ENCODE measurements around the gene LRRC23.

The LRRC23 gene

GRCh38 chr12:6928022-6928702 is 23.5 kb downstream of the LRRC23 start:
- no peak for DNase-seq

GRCh38 chr12:6928703-6929407 is 24.2 kb downstream of the LRRC23 start:
- DNase-seq = no peak

DNA sequence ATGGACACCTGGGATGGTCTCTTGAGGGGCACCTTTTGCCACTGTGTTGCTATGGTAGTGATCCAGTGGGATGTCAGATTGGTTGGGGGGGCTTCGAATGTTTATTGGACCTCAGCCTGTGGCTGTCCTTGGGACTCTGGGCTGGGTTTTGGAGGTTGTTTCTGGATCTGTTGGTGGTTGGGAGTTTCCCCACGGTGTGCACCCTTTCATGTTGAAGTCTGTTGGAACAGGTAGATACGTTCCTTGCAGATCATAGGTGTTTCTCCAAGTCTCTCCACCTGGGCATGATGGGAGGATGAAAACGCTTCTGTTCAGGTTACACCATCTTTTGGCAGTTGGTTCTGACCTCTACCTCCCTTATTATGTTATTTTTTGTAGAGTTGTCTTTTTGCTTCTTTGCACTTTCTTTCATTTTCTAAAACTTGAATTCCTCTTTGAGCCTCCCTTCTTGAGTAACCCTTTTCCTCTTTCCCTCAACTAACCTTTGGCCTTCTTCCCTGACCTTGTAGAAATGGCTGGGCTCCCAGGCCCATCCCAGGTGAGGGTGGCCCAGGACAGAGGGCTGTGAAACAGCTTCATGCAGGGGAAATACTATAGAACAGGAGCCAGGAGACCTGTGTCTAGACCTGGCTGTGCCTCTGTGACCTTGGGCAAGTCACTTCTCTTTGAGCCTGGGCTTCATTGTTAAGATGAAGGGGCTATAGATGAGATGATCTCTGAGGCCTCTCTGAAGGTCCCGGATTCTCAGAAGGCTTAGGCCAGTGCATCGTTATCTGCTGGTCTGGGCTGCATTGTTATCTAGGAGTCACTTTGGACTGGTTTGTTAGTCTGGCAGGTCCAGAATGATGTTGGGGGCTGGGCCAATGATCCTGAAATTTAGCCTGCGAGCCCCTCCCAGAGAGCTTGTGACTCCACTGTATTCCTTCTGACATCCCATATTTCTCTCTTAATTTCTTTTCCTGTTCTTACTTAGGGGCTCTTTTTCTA is 25.1 kb downstream of the LRRC23 start:
- no peak for DNase-seq

DNA sequence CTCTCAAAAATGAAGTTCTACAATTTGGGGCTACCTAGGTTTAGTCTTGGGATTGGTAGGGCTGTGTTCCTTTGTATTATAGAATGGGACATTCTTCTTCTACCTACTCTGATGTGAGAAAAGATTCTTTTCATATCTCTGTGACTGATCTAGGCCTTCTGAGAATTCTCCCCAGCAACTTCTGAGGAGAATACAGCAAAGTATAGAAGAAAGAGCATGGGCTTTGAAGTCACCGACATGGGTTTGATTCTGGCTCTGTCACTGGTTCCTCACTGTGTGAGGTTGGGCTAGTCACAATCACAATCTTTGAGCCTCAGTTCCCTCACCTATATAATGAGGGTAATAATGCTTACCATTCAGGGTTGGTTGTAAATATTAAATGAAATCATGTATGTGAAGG is 28.1 kb downstream of the LRRC23 start:
- no peak for DNase-seq

- no peak for DNase-seq
Observed at GRCh38 chr12:6934110-6934509, 29.5 kb downstream of the LRRC23 start.

DNA sequence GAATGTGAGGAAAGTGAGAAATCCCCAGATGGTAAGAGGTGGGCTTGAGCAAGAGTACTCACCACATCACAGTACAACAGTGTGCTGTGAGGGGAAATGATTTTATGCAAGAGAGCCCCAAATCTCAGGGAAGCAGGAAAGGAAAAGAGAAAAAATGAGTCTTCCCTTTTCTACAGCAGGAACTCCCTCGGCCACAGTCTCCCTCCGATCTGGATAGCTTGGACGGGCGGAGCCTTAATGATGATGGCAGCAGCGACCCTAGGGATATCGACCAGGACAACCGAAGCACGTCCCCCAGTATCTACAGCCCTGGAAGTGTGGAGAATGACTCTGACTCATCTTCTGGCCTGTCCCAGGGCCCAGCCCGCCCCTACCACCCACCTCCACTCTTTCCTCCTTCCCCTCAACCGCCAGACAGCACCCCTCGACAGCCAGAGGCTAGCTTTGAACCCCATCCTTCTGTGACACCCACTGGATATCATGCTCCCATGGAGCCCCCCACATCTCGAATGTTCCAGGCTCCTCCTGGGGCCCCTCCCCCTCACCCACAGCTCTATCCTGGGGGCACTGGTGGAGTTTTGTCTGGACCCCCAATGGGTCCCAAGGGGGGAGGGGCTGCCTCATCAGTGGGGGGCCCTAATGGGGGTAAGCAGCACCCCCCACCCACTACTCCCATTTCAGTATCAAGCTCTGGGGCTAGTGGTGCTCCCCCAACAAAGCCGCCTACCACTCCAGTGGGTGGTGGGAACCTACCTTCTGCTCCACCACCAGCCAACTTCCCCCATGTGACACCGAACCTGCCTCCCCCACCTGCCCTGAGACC is 31.0 kb downstream of the LRRC23 start:
- no peak for DNase-seq

DNA sequence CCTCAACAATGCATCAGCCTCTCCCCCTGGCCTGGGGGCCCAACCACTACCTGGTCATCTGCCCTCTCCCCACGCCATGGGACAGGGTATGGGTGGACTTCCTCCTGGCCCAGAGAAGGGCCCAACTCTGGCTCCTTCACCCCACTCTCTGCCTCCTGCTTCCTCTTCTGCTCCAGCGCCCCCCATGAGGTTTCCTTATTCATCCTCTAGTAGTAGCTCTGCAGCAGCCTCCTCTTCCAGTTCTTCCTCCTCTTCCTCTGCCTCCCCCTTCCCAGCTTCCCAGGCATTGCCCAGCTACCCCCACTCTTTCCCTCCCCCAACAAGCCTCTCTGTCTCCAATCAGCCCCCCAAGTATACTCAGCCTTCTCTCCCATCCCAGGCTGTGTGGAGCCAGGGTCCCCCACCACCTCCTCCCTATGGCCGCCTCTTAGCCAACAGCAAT is 31.6 kb downstream of the LRRC23 start:
- no peak for DNase-seq

GRCh38 chr12:6936636-6937480 is 32.2 kb downstream of the LRRC23 start:
- no peak for DNase-seq

DNA sequence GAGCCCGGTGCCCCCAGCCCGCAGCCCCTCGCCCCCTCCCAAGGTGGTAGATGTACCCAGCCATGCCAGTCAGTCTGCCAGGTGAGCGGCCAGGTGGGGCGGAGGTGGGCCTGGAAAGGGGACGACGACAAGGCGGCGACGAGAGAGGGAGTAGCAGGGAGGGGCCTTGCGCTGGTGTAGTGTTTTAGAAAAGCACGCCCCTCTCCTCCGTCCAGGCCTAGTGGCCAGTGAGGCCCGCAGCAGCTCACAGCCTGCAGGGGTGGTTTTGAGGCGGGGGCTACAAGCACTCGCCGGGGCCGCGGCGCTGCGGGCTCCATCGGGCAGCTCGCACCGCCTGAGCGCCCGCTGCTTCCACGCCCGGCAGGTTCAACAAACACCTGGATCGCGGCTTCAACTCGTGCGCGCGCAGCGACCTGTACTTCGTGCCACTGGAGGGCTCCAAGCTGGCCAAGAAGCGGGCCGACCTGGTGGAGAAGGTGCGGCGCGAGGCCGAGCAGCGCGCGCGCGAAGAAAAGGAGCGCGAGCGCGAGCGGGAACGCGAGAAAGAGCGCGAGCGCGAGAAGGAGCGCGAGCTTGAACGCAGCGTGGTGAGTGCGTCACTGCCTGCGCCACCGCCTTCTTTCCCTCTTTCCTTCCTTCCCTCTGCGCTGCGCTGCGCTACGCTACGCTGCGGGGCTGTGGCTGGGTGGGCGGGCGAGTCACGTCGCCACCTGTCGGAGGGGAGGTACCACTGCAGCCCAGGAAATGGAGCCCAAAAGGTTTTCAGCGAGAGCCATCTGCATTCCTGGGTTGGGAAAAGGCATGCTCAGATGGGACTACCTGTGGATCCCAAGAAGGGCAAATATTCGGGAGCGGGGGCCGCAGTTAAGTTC is 33.1 kb downstream of the LRRC23 start:
- DNase-seq = peak; percentile 89 to 91

DNA sequence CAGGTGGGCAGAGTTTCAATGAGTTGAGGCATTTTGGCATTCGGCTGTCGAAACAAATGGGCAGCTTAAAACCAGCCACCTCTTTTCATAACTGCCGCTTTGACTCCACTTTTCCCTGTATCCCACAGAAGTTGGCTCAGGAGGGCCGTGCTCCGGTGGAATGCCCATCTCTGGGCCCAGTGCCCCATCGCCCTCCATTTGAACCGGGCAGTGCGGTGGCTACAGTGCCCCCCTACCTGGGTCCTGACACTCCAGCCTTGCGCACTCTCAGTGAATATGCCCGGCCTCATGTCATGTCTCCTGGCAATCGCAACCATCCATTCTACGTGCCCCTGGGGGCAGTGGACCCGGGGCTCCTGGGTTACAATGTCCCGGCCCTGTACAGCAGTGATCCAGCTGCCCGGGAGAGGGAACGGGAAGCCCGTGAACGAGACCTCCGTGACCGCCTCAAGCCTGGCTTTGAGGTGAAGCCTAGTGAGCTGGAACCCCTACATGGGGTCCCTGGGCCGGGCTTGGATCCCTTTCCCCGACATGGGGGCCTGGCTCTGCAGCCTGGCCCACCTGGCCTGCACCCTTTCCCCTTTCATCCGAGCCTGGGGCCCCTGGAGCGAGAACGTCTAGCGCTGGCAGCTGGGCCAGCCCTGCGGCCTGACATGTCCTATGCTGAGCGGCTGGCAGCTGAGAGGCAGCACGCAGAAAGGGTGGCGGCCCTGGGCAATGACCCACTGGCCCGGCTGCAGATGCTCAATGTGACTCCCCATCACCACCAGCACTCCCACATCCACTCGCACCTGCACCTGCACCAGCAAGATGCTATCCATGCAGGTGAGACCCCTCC is 34.0 kb downstream of the LRRC23 start:
- no peak for DNase-seq

- DNase-seq = no peak
Observed at GRCh38 chr12:6939191-6939540, 34.5 kb downstream of the LRRC23 start.

DNA sequence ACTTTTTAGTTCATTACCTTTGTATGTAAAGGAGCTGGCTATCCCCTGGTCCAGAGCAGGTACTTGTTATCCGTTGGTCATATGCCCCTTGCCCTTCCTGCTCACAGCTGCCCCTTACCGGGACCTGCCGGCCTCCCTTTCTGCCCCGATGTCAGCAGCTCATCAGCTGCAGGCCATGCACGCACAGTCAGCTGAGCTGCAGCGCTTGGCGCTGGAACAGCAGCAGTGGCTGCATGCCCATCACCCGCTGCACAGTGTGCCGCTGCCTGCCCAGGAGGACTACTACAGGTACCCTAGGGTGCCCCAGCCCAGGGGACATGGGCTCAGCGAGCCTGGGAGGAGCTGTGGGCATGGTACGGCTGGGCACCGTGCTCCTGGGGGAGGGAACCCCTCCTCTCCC is 36.6 kb downstream of the LRRC23 start:
- DNase-seq = no peak

GRCh38 chr12:6941782-6942181 is 37.2 kb downstream of the LRRC23 start:
- no peak for DNase-seq

GRCh38 chr12:6942331-6942665 is 37.7 kb downstream of the LRRC23 start:
- no peak for DNase-seq

GRCh38 chr12:6943389-6943721 is 38.7 kb downstream of the LRRC23 start:
- DNase-seq = peak; percentile 83 to 89

GRCh38 chr12:6943722-6944380 is 39.2 kb downstream of the LRRC23 start, which contains the start of the genes C12orf57 and RNU7-1:
C12orf57 (plus strand) TSS chr12:6944022; CDS start chr12:6944122, 100 bp downstream.
RNU7-1 (plus strand) TSS chr12:6943816.
- peak; percentile 80 to 89 for DNase-seq

DNA sequence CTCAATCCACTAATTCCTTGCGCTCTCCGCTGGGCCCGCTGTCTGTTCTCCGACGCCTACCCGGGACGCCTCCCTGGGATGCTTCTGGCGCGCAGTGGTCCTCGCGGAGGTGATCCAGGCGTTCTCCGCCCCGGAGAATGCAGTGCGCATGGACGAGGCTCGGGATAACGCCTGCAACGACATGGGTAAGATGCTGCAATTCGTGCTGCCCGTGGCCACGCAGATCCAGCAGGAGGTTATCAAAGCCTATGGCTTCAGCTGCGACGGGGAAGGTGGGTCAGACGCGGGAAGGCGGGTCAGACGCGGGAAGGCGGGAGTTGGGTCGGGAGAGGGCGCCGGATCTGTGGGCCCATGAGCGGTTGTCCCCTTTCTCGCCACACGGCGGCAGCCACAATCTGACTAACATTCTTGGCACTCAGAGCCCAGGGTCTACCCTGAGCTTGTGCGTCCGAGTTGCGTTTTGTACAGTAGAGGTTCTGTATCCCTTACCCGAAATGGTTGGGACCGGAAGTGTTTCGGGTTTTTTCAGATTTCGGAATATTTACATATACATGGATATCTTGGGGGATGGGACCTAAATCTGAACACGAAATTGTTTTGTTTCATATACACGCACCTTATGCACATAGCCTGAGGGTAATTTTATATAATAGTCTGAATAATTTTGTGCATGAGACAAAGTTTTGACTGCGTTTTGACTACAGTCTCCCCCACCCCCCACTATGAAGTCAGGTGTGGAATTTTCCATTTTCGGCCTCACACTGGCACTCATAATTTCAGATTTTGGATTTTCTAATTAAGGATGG is 40.0 kb downstream of the LRRC23 start:
- peak; percentile 79 to 80 for DNase-seq

DNA sequence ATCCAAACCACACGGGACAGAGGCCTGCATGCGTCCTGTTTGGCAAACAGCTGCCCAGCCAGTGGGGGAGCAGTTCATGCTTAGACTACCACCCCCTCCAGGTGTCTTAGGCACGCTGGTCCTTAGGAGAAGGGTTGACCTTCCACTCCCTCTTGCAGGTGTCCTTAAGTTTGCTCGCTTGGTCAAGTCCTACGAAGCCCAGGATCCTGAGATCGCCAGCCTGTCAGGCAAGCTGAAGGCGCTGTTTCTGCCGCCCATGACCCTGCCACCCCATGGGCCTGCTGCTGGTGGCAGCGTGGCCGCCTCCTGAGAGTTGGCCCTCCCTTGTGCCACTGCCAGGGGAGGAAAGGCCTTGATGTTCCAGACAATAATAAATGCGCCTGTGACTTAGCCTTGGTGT is 41.0 kb downstream of the LRRC23 start:
- no peak for DNase-seq
